NCI-H82 treated with DMSO at 0.1 percent for 48 hours (cell line): ENCODE measurements around the gene FGF1.
"Not testable (repeated sequence)": the region's sequence is repeated elsewhere in the genome, so short reads cannot be mapped to it uniquely, and the experiment has no call there.

Source experiments
- DNase-seq: peaks from one replicate; lab custom pipeline; 2025; ENCODE audit not compliant: unreplicated experiment; lab: John Stamatoyannopoulos, UW

Gene FGF1

DNA sequence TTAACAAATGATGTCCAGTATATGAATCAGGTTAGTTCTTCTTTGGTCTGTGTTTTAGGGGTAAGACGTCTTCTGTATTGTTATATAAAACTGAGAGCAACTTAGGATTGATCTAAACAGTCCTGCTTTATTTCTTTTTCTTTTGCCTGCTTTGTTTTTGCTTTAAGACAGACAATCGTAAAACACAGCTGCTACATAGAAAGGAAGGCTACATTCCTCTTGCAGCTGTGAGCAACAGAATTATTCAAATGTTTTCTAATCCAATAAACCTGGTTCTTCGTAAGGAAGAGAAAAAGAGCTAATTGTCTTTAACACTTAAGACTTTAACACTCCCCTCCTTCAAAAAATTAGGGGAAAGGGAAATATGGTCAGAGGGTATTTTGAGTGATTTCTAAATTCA lies 14.6 kb downstream of the FGF1 start:
- no peak for DNase-seq

DNA sequence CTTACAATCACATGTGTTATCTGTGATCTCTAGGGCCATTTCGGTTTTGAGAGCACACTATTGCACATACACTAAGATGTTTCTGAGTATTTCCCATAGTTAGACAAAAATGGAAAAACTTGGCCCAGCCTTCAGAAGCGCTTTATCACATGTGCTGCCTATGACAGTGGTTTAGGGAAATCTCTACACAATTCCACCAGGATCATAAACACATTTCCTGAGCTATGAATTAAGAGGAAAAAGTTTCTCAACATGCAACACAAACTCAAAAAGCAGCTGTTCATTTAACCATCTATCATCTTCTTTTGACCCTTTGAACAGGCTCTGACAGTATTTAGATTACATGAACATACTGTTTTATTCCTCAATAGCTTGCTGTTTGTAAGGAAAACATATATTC lies 15.1 kb downstream of the FGF1 start:
- no peak for DNase-seq

DNA sequence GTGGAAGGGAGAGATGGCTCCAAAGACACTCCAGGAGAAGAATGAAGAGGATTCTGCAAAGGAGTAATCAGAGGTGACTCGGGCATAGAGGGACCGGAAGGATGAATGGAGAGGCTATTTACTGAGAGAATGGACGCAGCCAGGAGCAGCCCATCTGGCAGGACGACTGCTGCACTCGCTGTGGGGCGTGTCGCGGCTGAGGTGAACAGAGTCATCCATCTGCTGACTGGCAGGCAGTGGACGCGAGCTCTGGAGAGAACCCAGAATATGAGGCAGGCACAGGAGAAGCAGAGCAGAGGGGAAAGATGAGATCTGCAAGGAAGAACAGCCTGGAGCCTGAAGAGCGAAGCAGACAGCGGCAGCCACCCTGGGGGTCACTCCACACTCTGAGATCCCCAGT lies 16.4 kb downstream of the FGF1 start:
- no peak for DNase-seq

DNA sequence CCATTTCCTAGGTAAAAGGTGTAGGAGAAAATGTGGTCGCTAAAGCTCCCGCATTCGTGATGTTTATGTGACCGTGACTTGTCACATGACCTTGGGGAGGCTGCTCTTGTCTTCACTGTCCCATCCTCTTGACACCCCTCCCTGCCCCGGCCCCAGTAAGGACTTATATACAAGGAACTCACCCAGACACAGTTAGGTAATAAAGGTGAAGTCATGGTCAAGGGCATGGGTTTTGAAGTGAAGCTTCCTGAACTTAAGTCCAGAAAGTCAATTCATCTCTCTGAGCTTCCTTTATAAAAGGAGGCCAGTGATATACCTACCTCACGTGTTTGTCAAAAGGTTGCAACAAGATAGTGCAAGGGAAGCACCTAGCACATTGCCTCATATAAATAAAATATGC lies 17.6 kb downstream of the FGF1 start:
- DNase-seq = no peak

GRCh38 chr5:142667831-142668230 lies 18.1 kb downstream of the FGF1 start:
- no peak for DNase-seq

DNA sequence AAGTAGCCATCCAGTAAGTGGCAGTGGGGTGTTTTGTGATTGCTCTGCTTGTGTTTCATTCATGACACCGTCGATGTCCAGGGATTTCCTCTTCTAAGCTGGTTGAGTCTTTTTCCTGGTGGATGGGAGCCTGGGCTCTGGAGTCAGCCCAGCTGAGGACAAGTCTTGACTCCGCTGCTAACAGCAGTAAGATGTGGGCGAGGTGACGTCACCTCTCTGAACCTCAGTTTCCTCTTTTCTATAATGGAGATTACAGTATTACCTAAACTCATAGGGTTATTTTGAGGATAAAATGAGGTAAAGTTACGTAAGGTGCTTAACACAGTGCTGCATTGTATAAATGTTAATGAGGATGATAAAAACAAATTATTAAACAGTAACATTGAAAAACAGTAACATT lies 21.3 kb downstream of the FGF1 start:
- DNase-seq = no peak

- DNase-seq = no peak
Measured at GRCh38 chr5:142664067-142664466, 21.8 kb downstream of the FGF1 start.

DNA sequence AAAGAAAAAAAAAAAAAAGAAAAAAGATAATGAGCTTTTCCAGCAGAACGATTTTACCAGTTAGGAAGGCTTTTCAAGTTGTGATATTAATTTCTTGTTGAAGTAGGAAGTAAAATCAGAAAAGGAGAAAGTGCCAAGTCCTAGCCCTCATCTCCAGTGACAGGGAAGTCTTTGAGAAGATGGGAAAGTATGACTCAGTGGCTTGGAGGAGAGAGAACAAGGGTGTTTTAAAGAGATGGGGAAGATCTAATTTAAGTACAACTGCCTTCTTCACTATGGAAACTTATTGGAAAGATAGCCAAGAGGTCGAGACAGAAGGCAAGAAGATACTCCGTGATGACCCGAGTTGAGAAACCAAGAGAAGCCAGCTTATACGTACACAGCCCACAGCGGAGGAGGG lies 22.6 kb downstream of the FGF1 start:
- no peak for DNase-seq

GRCh38 chr5:142661957-142662356 lies 23.9 kb downstream of the FGF1 start:
- DNase-seq = no peak

DNA sequence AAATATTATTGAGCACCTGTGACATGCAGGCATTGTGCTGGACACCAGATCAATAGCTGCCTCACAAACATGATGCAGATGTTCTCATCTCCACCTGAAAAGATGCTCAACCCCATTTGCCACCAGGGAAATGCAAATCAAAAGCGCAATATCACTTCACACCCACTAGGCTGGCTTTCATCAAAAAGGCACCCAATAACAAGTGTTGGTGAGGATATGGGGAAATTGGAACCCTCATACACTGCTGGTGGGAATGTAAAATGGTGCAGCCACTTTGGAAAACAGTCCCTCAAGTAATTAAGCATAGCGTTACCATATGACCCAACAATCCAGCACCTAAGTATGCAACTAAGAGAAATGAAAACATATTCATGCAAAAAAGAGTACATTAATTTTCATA lies 24.7 kb downstream of the FGF1 start:
- no peak for DNase-seq

GRCh38 chr5:142660731-142661130 lies 25.2 kb downstream of the FGF1 start:
- DNase-seq = no peak

DNA sequence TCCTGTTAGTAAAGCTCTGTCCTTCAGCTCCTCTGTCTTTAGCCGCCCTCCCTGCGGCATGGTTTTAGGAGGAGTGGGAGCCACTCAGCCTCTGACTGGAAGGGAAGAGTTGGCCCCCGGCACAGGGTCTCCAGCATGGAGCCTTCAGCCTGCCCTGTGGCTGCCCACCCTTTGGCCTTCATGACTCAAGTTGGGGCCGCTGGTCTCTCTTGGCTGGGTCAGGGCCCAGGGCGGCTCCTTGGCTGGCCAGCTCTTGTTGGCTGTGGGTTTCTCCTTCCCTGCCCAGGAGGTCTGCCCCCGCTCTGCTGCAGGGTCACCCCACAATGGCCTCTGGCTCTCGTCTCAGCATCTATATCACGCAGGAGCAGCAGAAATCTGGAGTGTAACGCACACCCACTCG lies 25.7 kb downstream of the FGF1 start:
- DNase-seq = no peak

- DNase-seq = no peak
Measured at GRCh38 chr5:142659405-142659804, 26.5 kb downstream of the FGF1 start.

DNA sequence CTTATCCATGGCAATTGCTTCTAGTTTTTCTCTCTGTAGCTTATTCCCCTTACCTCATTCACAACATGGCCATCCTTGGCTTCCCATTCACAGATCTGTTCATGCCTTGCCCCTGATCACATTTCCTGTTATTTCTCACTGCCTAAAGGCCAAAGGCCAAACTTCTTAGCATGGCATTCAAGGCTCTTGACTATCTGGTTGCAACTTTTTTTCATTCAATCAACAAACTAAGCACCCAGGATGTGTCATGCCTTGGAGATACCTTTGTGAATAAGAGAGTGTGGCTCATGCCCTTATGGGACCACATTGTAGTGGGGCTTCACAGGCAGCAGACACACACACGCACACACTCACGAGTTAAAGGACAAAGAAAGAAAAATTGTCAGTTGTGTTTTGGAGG lies 27.6 kb downstream of the FGF1 start:
- DNase-seq = no peak

GRCh38 chr5:142657446-142657845 lies 28.4 kb downstream of the FGF1 start:
- DNase-seq = no peak

DNA sequence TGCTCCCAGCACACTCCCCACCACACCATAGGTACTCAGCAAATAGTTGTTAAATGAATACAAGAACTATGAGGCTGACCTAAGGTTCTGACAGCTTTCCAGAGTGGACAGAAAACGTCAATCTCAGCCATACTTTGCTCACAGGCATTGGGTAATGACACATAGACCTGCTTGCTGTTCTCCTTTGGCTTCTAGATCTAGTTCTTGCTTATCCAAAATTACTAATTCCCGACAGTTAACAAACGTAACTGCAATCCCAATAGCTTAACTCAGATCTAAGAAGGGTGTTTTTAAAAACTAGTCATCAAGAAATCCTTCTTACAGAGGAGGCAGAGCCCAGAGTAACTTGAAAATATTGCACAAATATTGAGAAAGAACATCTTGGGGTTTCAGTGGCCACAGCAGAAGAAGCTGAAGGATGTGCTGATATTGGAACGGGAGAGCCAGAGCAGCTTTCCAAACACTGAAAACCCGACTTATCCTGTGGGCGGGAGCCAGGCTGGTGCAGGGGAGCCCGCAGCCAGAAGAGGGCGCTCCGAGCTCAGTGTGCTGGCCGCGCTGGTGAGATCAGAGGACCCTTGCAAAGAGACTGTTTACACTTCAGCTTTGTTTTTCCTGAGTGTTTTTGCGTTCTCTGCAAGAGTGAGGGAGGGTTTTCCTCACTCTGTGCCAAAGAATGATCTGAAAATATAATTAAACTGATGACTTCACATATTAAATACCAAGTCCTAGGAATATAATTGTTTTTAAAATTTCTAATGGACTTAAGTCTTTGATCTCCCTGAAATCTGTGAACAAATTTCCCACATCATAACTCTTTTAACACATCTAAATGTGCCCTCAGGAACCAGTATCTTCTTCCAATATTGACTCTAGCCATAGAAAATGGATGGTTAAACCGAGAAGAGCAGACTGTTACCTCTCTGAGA lies 30.3 kb downstream of the FGF1 start:
- DNase-seq = peak; percentile 41

- no peak for DNase-seq
Measured at GRCh38 chr5:142654578-142655058, 31.3 kb downstream of the FGF1 start.

DNA sequence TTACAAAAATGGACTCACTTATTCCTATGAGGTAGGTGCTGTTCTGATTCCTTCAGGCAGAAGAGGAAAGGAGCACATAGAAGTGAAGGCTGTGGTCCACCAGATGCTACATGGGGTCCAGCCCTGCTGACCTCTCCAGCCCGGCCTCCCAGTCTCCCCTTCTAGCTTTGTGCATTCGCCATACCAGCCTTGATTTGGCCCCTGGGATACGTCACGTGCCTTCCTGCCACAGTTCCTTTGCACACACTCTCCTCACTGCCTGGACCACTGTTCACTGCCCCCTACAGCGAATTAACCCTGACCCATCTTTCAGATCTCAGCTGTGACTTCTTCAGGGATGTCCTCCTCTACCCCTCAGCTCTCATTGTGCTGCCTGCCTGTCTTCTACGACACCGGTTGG lies 32.6 kb downstream of the FGF1 start:
- DNase-seq = no peak

DNA sequence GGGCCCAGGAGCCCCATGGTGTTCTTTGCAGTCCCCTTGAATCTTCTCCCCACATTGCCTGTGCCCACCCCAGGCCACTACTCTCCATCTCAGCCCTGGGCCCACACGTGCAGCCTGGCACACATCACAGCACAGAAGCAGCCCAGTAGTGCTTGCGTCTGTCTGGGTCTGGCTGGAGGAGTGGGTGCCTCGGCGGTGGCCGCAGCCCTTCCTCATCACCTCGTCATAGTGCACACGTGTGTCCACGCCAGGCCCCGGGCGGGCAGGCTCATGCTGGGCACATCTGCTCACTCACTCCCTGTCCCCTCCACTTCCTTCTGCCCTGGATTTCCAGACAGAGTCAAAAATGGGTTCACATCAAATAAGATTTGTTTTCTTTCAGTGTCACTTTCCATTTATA lies 33.3 kb downstream of the FGF1 start:
- no peak for DNase-seq

GRCh38 chr5:142650881-142651280 lies 35.0 kb downstream of the FGF1 start:
- no peak for DNase-seq

DNA sequence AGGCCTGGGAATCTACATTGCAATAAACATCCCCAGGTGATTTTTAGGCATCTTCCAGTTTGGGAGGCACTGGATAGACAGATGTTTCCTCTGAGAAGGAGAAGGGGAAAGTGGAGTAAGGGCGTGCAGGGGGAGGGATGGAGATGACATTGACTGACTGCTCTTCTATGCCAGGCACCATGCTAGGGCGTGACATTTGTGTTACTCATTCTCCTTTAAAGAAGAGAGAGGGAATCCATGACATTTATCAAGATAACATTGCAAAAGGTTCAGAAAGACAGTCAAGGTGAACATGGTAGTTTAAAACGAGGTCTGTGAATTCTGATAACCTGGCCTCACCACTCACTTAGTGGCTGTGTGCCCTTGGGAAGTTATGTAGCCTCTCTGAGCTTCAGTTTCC lies 35.8 kb downstream of the FGF1 start:
- DNase-seq = no peak

DNA sequence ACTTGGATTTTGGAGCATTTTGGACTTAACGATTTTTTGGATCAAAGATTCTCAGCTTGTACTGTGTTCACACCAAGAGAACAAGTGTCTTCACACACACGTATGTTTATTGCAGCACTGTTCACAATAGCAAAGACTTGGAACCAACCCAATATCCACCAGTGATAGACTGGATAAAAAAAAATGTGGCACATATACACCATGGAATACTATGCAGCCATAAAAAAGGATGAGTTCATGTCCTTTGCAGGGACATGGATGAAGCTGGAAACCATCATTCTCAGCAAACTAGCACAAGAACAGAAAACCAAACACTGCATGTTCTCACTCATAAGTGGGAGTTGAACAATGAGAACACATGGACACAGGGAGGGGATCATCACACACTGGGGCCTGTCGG lies 37.8 kb downstream of the FGF1 start:
- not testable (repeated sequence) for DNase-seq

GRCh38 chr5:142645456-142645855 lies 40.4 kb downstream of the FGF1 start:
- DNase-seq = no peak
